Rectal smooth muscle tissue (tissue), 1 donor: ENCODE measurements around the gene CDK18.

ENCODE experiments used
- H3K27ac ChIP-seq: one replicate; pipeline ENCODE4 v1.7.0; 2013; ENCODE audit warnings: low read depth, low read length, inconsistent platforms
- H3K27me3 ChIP-seq: one replicate; pipeline ENCODE4 v1.7.0; 2013; ENCODE audit warnings: low read length; ENCODE audit not compliant: control insufficient read depth, insufficient read depth
- H3K36me3 ChIP-seq: one replicate; pipeline ENCODE4 v1.7.0; 2013; ENCODE audit warnings: low read length; ENCODE audit not compliant: control insufficient read depth, insufficient read depth
- H3K4me1 ChIP-seq: one replicate; pipeline ENCODE4 v1.7.0; 2013; ENCODE audit warnings: low read length; ENCODE audit not compliant: control insufficient read depth, insufficient read depth
- H3K4me3 ChIP-seq: one replicate; pipeline ENCODE4 v1.7.0; 2013; ENCODE audit warnings: low read length
- H3K9ac ChIP-seq: one replicate; pipeline ENCODE4 v1.7.0; 2013; ENCODE audit warnings: low read length

The CDK18 gene

DNA sequence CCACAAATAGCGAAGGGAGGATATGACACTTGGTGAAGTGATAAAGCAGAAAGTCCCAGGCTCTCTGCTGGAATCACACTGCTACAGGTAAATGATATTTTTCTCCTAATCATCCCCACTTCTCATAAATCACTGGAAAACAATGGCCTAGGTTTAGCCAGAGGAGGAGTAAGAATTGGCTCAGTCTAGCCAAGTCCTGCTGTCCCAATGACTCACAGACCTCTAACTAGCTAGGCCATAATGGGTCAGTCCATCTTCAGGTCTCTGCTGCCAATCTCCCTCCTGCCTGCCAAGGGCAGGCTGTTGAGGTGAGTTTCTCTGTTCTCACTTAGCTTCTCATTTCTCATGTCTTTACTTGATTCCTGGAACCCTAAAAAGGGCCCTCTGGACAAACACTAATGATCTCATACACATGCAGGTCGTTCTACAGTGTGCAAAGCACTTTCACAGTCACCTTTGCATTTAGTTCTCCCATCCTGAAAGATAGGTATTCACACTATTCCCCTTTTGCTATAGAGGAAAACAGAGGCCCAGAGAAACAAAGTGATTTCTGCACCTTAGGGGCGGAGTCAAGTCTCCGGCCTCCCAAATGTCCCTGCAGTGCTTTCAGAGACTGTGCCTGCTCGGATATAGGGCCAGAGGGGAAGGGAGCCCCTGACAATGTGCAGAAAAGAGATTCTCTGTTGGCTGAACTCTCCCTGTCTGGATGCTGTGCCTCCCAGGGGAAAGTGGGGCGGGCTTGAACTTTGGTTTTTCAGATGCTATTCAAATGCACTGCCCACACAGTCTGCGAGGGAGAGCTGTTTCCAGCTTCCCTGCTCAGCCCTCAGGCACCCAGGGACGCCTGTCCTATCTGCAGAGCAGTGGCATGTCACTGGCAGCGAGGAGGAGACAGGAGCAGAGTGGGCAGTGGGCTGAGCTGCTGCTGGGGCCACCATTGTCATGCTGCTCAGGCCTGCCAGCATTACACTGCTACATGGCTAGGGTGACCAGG, 3.9 kb upstream of the CDK18 start:
- Histone ChIP-seq H3K4me1 (peaks cover 5% of the 10 kb centered on the region), H3K4me3 (no peak overlapping the region), H3K36me3 (no peaks in the 10 kb centered on the region), H3K27ac (no peak overlapping the region), H3K9ac (no peak overlapping the region), H3K27me3 (no peaks in the 10 kb centered on the region)

DNA sequence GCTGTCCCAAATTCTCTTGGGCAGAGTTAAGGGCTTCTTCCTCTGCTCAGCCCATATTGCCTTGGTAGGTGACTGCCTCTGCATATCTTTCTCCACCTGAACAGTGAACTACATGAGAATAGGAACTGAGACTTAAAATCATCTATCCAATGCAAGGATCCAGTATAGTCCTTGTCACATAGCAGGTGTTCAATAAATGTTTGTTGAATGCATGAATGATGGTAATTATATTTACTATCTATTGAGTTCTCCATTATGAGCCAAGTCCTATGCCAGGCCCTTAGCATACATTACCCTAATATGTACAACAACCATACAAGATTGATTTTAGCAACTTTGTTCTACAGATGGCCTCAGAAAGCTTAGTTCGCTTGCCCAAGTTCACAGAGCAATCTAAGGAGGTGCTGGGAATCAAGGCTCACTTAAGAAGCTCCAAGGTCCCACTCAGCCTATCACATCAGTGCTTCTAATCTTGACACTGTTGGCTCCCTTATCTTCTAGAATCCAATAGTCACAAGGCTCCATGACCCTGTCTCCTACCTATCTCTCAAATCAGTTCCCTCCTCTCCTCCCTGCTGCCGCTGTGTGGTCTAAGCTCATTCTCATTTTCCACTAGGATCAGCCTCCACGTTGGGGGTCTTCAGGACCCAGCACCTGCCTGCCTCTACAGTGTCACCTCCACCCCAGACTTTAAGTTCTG, 2.2 kb upstream of the CDK18 start:
- H3K36me3 ChIP-seq = no peaks in the 10 kb centered on the region
- no peak overlapping the region for H3K27ac ChIP-seq
- H3K4me1 ChIP-seq = peaks cover 8% of the 10 kb centered on the region
- no peaks in the 10 kb centered on the region for H3K27me3 ChIP-seq
- H3K9ac ChIP-seq = no peak overlapping the region
- H3K4me3 ChIP-seq = no peak overlapping the region

DNA sequence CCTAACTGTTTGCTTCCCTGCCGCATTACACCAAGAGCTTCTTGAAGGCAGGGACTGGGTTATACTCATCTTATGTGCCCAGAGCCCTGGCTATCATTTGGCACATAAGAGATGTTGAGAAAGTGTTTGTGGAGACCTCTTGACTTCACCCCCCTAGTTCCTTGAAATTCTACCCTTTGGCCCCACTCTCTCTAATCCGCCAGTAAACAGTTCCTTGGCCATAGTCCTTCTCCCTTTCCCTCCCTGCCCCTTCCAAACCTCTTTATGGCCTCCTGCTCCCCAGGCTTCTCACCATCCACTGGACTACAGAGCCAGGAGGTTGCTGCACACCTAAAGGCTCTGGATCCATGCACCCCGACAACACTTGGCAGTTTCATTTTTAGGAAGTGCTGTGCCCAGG, 1.5 kb upstream of the CDK18 start:
- Histone ChIP-seq H3K9ac (no peak overlapping the region), H3K4me1 (peaks cover 8% of the 10 kb centered on the region), H3K4me3 (no peak overlapping the region), H3K27me3 (no peaks in the 10 kb centered on the region), H3K36me3 (no peaks in the 10 kb centered on the region), H3K27ac (no peak overlapping the region)

DNA sequence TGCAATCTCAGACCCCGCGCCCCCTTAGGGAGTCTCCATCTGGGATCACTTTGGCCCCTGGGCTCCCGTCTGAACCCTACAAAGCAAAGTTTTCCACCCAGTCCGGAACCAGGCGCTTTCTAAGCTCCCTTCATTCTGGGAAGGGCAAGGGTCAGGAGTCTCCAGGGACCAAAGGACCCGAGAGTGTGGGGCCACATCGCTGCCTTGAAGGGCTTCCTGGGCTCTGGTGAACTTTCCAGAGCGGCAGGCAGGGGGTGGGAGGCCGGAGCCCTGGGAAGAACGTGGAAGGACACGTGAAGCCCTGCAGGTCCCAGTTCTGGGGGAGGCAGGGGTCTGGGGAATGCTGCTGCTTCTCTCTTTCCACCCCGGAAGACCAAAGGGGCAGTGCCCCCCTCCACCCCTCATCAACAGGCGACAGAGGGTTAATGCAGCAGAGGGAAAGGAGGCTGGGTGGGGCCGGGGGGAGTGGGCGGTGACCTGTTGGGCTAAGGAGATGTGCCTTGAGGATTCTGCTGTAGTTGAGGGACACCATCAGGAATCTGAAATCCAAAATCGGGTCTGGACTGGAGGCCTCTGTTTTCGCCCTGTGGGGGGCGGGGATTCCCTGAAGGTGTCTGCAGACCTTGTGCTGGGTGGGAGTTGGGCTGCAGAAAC, 734 bp downstream of the CDK18 start:
- H3K4me1 ChIP-seq = peaks cover 8% of the 10 kb centered on the region
- H3K36me3 ChIP-seq = no peaks in the 10 kb centered on the region
- peak overlapping the region; percentile 64 for H3K9ac ChIP-seq
- H3K27me3 ChIP-seq = no peaks in the 10 kb centered on the region
- peak overlapping the region; percentile 33 for H3K27ac ChIP-seq
- peak overlapping the region; percentile 86 for H3K4me3 ChIP-seq

DNA sequence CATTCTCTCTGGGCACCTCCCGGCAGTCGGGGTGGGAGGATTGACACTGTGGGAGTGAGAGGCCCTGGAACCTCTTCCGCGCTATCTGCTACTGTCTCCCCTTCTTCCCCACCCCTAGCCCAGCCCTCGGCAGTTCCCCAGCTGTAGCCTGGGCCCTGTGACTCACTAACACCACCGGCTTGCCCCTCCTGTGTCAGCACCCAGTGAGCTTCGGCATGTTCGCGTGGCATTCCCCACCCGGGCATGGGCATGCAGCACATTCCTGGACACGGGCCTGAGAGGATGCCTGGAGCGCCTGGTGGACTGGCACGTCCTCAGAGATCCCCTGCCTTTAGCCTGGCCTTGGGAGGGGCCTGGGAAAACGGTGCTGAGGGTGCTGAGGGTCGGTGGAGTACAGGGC, 1.3 kb downstream of the CDK18 start:
- Histone ChIP-seq H3K9ac (no peak overlapping the region), H3K4me3 (peak overlapping the region; percentile 86), H3K27ac (peak overlapping the region; percentile 33), H3K4me1 (peaks cover 8% of the 10 kb centered on the region), H3K27me3 (no peaks in the 10 kb centered on the region), H3K36me3 (no peaks in the 10 kb centered on the region)

DNA sequence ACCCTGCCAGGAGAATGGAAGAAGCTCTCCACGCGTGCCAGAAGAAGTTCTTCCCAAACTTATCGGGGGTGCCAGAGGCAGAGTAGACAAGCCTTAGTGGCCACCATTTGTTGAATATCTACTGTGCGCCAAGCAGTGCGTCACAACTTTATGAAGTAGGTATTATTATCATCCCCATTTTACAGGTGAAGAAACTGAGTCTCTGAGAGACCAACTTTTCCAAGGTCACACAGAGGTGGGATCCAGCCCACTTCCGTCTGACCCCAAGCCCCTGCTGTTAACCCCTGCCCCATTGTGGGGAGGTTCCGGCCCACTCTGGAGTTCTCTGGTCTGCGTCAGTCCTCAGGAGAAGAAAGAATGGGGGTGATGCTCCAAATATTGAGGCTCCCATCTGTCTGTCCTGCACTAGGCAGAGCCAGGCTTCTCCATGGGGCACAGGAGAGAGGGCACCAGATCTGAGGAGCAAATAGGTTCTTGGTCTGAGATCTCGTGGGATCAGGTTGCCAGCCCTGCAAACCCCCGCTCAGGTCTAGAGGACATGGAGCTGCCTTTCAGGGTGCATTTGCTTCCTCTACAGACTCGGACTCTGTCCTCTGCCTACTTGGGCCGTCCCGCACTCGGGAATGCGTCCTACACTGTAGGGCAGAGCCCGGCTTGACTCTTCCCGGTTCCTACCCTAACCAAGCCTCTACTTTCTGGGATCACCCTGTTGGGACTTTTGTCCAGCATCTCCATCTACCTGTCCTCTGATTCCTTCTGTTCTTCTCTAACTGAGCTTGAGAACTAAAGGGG, 2.1 kb downstream of the CDK18 start:
- H3K4me3 ChIP-seq = peak overlapping the region; percentile 86
- H3K9ac ChIP-seq = no peak overlapping the region
- no peak overlapping the region for H3K27ac ChIP-seq

DNA sequence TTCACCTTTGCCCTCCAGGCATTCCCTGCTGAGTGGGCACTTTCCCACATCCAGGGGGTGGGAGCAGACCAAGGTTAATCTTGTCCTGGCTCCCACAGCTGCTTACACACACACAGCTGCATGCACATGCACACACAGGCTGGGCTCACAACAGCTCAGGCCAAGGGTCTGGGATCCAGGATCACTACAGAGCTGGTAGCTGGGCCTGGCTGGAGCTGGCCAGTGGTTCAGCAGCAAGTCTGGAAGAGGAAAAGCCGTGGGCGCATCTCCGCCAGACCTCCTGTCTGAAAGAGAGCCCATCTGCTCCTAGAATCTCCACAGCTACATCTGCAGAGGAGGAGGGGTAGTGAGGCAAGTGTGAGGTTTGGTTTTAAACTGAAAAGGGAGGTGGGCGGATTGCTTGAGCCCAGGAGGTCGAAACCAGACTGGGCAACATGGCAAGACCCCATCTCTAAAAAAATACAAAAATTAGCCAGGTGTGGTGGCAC, 3.8 kb downstream of the CDK18 start:
- Histone ChIP-seq H3K36me3 (no peaks in the 10 kb centered on the region), H3K9ac (no peak overlapping the region), H3K27ac (no peak overlapping the region), H3K4me3 (no peak overlapping the region), H3K4me1 (peaks cover 8% of the 10 kb centered on the region), H3K27me3 (no peaks in the 10 kb centered on the region)

More for the DNA sequence above, 2.1 kb downstream of the CDK18 start:
- Histone ChIP-seq H3K4me1 (peaks cover 8% of the 10 kb centered on the region), H3K27me3 (no peaks in the 10 kb centered on the region), H3K36me3 (no peaks in the 10 kb centered on the region)

DNA sequence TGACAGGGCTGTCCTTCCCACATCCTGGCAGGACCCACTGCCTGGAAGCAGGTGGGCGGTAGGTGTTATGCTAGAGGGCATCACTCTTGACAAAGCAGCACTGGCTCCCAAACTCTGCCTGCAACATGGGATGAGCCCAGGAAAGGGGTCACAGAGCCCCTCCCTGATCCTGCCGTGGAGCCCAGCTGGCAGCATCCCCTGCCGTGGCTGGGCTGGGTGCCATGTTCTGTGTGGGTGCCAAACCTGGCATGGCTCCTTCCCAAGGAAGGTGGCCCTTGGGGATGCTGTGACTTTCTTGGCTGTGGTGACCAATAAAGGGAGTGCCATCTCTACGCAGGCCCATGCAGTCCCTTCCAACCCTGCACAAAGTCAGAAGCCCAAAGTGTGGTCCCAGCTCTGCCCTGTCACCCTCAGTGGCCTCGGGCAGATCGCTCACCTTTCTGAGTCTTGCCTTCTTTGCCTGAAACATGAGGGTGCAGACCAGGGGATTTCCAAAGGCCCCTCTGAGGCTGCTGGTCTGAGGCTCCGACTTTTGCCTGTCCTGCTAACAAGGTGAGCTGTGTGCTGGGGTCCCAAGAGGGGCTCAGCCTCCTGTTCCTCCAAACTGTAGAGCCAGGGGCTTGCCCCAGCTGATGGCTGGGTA, 6.0 kb downstream of the CDK18 start:
- no peaks in the 10 kb centered on the region for H3K36me3 ChIP-seq
- no peaks in the 10 kb centered on the region for H3K27me3 ChIP-seq
- peaks cover 7% of the 10 kb centered on the region for H3K4me1 ChIP-seq
- H3K4me3 ChIP-seq = no peak overlapping the region
- H3K9ac ChIP-seq = no peak overlapping the region
- H3K27ac ChIP-seq = no peak overlapping the region

DNA sequence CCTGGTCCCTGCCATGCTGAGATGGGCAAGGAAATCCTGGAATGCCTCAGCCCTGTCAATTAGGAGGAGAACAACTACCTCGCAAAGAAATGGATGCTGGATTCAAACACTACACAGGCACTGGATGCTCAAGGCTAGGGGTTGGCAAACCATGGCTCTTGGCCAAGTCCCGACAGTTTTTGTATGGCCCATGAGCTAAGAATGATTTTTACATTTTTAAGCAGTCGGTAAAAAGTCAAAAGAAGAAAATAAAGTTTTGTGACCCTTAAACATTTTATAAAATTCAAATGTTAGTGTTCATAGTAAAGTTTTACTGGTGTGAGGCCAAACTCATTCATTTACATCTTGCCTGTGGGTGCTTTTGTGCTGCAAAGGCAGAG, 6.5 kb downstream of the CDK18 start:
- no peaks in the 10 kb centered on the region for H3K27me3 ChIP-seq
- H3K27ac ChIP-seq = no peak overlapping the region
- no peak overlapping the region for H3K9ac ChIP-seq
- H3K4me3 ChIP-seq = no peak overlapping the region
- no peaks in the 10 kb centered on the region for H3K36me3 ChIP-seq
- H3K4me1 ChIP-seq = peaks cover 6% of the 10 kb centered on the region

DNA sequence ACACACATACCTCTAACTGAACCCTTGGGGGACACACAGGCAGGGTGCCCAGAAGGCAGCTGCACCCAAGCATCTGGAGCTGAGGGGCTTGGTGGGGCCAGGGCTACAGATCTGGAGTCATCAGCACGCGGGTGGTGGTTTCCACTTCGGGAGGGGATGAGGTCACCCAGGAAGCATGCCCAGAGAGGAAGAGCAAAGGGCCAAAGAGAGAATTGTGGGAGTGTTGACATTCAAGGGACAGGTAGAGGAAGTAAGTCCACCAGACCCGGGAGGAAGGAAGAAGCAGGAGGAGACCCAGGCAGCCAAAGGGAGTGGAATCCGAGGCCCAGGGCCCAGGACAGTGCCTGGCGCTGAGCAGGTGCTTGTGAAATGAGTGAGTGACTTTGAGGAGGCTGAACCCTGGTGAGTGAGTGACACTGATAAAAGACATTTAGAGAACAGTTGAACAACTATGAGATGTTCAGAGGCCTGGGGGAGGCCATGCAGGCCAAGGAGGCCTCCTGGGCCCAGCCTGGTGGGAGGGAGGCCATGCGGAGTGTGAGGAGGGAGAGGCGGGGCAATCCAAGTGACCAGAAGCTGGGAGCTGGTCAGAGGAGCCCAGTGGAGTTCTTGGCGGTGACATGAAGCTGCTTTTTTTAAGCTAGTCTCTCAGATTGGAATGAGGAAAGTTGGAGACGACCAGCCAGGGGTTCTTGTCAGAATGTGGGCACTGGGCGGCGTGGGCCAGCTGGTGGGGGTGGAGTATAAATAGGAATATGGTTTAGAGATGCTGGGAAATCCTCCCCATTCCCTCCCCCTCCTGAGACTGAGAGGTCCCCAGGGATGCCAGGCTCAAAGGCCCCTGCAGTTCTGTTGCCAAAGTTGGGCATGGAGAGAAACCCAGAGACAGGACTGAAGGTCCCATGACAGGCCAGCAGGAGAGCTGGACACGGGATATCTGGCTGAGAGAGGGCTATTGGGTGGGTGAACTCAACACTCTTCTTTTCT, 7.9 kb downstream of the CDK18 start:
- H3K9ac ChIP-seq = no peak overlapping the region

More for the DNA sequence above, 7.9 kb downstream of the CDK18 start:
- Histone ChIP-seq H3K27ac (peak overlapping the region; percentile 6), H3K27me3 (no peaks in the 10 kb centered on the region), H3K4me1 (peaks cover 19% of the 10 kb centered on the region), H3K36me3 (no peaks in the 10 kb centered on the region), H3K4me3 (no peak overlapping the region)
